GM23248 (cell line): ENCODE measurements around the gene C14orf132. TPM values are rescaled to one million over a fixed set of nuclear protein-coding genes. Genes with fewer than 3 reads are reported as not detected.

Source experiments
- DNase-seq: peaks from one replicate; pipeline ENCODE4 v3.0.0-alpha.2; 2015
- H2AFZ ChIP-seq: fragments of 200-600 bp; sonication (generic); 2 replicates; pipeline ENCODE4 v1.6.1; 2016; ENCODE audit warnings: antibody characterized with exemption
- H3F3A ChIP-seq: fragments of 200-600 bp; sonication (generic); 2 replicates; pipeline ENCODE4 v1.6.1; 2016; ENCODE audit warnings: mild to moderate bottlenecking, antibody characterized with exemption, mixed run types; ENCODE audit not compliant: insufficient read depth
- H3K27ac ChIP-seq: fragments of 200-600 bp; sonication (generic); 2 replicates; pipeline ENCODE4 v1.5.1; 2016; ENCODE audit warnings: mild to moderate bottlenecking
- H3K27me3 ChIP-seq: fragments of 200-600 bp; sonication (generic); replicated peaks from 2 replicates; pipeline ENCODE4 v1.6.1; 2016; ENCODE audit warnings: mild to moderate bottlenecking; ENCODE audit not compliant: insufficient read depth
- H3K36me3 ChIP-seq: fragments of 200-600 bp; sonication (generic); 2 replicates; pipeline ENCODE4 v1.6.1; 2016; ENCODE audit warnings: low read depth, mild to moderate bottlenecking
- H3K4me1 ChIP-seq: fragments of 200-600 bp; sonication (generic); 2 replicates; pipeline ENCODE4 v1.6.1; 2016; ENCODE audit warnings: mild to moderate bottlenecking; ENCODE audit not compliant: insufficient read depth
- H3K4me2 ChIP-seq: fragments of 200-600 bp; sonication (generic); one replicate; pipeline ENCODE4 v1.6.1; 2016; ENCODE audit warnings: mild to moderate bottlenecking; ENCODE audit not compliant: unreplicated experiment
- H3K4me3 ChIP-seq: fragments of 200-600 bp; sonication (generic); 2 replicates; pipeline ENCODE4 v1.5.1; 2016; ENCODE audit warnings: mild to moderate bottlenecking
- H3K79me2 ChIP-seq: fragments of 200-600 bp; sonication (generic); 2 replicates; pipeline ENCODE4 v1.6.1; 2016; ENCODE audit warnings: mild to moderate bottlenecking; ENCODE audit not compliant: insufficient read depth
- H3K9ac ChIP-seq: fragments of 200-600 bp; sonication (generic); 2 replicates; pipeline ENCODE4 v1.6.1; 2016; ENCODE audit warnings: mild to moderate bottlenecking
- H3K9me2 ChIP-seq: fragments of 200-600 bp; sonication (generic); 2 replicates; pipeline ENCODE4 v1.6.1; 2016; ENCODE audit warnings: mixed run types, mild to moderate bottlenecking, moderate library complexity; ENCODE audit not compliant: insufficient read depth
- H3K9me3 ChIP-seq: fragments of 200-600 bp; sonication (generic); one replicate; pipeline ENCODE4 v1.6.1; 2017; ENCODE audit warnings: low read depth
- H4K20me1 ChIP-seq: fragments of 200-600 bp; sonication (generic); 2 replicates; pipeline ENCODE4 v1.6.0; 2016; ENCODE audit not compliant: insufficient read depth
- EZH2 ChIP-seq: fragments of 200-600 bp; sonication (generic); IDR thresholded peaks from 2 replicates; pipeline ENCODE4 v1.6.1; 2018; ENCODE audit warnings: antibody characterized with exemption, mild to moderate bottlenecking; ENCODE audit not compliant: insufficient read depth, poor library complexity, severe bottlenecking
- EZH2phosphoT487 ChIP-seq: fragments of 200-600 bp; sonication (generic); IDR thresholded peaks from 2 replicates; pipeline ENCODE4 v1.6.1; 2018; ENCODE audit warnings: antibody characterized with exemption, moderate library complexity, mild to moderate bottlenecking, low read depth; ENCODE audit not compliant: insufficient read depth
- WGBS, 2 experiments: methylation state at CpG; one replicate each; pipeline ENCODE4 v1.1.6; 2015 to 2017; ENCODE audit warnings: low lambda C conversion rate in 2 of 2, low coverage in 1 of 2; ENCODE audit errors: missing lambda C conversion rate in 2 of 2; 5-methylcytosine and 5-hydroxymethylcytosine counted together
- in situ Hi-C: fragments of 300-500 bp; cut with MboI; formaldehyde crosslinking; loops from 2 replicates; pipeline ENCODE4 v1.15.0; 2020
- polyA plus RNA-seq: library from polyadenylated mRNA; unstranded; fragments of >200 nt; fragmentation: Nextera tagmentation; extraction: Ambion mirVana; gene quantifications from 2 replicates; pipeline ENCODE4 v1.2.1, GENCODE V29; 2016
- total RNA-seq: library from RNA; depleted of rRNA; stranded (reverse); fragments of >200 nt; shearing (Covaris generic); gene quantifications from 2 replicates; pipeline ENCODE4 v1.2.3, GENCODE V29; 2014

The C14orf132 gene
- total and polyA plus RNA-seq, 2 experiments from 2014 or later: 18.6 to 26.2 TPM

DNA sequence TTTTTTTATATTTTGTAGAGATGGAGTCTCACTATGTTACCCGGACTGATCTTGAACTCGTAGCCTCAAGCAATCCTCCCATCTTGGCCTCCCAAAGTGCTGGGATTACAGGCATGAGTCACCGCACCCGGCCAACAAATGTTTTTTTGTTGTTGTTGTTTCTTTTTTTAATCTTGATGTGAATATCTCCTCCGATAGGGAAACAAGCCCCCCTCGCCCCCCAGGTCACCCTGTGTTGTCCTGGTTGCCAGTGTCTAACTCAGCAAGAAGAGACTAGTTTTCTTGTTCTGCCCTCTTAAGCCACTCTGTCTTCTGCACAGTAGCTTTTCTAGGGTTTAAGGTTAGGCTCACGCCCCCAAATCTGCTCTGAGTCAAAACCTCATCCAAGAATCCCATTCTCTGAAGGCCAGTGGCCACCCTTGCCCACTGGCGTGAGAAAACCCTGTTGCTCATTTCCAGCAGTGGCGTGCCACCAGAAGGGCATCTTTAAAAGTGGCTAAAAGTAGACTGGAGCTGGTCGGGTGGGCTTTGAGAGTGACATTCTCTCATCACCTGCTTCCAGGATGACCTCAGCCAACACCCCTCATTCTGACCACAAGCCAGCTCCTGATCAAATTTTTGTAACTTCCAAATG, 42.7 kb downstream of the C14orf132 start:
- peaks cover 15% of the 10 kb centered on the region for H3K4me1 ChIP-seq
- no peak overlapping the region for H3K27ac ChIP-seq
- peaks cover 11% of the 10 kb centered on the region; the same call in 1 of the 2 replicates for H3F3A ChIP-seq
- 93% methylated on average over 10 of the region's 10 CpGs for WGBS, 2 experiments
- H3K9me2 ChIP-seq: no peaks in the 10 kb centered on the region
- no peak overlapping the region for H3K9ac ChIP-seq
- TF ChIP-seq EZH2phosphoT487 (no peak), EZH2 (no peak)
- no peaks in the 10 kb centered on the region for H3K9me3 ChIP-seq
- no peak for DNase-seq
- no peak overlapping the region for H3K4me3 ChIP-seq
- H4K20me1 ChIP-seq: no peaks in the 10 kb centered on the region
- H3K79me2 ChIP-seq: peaks cover 60% of the 10 kb centered on the region
- no peak overlapping the region for H2AFZ ChIP-seq
- in situ Hi-C loops: no loop called here
- H3K36me3 ChIP-seq: no peaks in the 10 kb centered on the region
- no peaks in the 10 kb centered on the region for H3K27me3 ChIP-seq
- H3K4me2 ChIP-seq: no peak overlapping the region

DNA sequence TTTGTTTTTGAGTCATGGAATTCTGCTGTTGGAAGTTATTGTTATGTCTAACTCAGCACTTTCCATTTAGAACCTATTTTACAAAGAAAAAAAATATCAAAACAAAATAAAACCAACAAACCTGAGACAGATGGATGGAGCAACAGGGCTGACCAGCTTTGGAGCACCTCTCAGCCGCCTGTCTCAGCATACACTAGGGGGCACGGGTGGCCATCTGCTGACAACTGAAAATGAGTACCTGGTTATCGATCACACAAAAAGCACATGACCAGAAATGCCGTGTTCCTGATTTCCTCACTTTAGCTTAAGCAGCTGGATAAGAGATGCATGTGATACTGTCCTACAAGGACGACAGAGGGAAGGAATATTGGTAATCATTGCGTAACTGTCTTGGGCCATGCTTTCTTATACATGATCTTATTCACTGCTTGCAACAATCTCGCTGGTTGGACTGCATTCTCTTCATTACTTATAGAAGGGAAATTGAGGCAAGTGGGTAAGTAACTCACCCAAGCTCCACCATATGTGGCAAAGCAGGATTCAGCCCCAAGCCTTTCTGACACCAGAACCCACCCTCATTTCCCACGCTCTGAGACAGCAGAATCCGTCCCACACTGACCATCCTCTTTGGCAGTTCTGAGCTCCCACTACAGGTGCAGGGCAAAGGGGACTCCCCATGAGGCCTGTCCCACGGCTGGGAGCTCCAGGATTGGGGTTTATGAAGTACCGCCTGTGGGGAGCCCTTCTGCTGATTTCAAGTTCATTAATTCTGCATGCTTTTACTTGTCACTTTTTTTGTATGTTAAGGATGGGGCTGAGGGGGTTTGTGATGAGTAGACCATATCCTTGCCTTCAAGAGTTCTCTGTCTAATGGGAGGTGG, 43.5 kb downstream of the C14orf132 start:
- Histone ChIP-seq H3K4me2 (no peak overlapping the region), H3K79me2 (peaks cover 53% of the 10 kb centered on the region), H3K9me2 (no peaks in the 10 kb centered on the region), H3K27me3 (no peaks in the 10 kb centered on the region), H2AFZ (no peak overlapping the region), H4K20me1 (no peaks in the 10 kb centered on the region), H3K4me1 (peaks cover 18% of the 10 kb centered on the region), H3F3A (peaks cover 11% of the 10 kb centered on the region; the same call in 1 of the 2 replicates), H3K27ac (no peak overlapping the region), H3K4me3 (no peak overlapping the region), H3K9ac (no peak overlapping the region), H3K9me3 (no peaks in the 10 kb centered on the region), H3K36me3 (no peaks in the 10 kb centered on the region)
- DNase-seq: no peak
- in situ Hi-C loops: no loop called here
- 87 to 88% methylated on average over 11 of the region's 11 CpGs for WGBS, 2 experiments
- TF ChIP-seq EZH2 (no peak), EZH2phosphoT487 (no peak)

DNA sequence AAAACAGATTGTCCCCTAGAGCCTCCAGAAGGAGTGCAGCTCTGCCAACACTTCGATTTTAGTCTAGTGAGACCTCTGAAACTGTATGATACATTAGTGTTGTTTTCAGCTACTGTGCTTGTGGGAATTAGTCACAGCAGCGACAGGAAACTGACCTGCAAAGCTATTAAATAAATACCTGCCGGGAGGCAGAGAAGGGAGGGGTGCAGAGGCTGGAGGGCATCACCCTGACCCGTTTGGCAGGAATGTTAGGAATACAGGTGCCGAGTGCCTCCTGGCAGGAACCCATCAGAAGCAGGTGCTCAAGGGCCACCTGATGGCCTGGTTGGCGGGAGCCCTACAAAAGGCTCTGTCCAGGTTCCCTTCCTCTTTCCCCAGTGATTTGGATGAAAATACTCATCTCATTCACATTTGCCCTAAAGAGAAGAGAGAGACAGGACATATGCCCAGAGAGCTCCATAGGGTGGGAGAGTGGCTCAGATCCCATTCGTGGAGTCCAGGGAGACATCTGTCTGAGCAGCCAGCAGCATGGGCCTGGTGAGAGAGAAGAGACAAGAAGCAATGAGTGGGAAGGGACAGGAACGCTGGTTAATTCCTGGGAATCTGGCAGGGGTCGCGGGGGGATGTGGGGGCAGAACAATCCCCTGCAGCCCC, 44.6 kb downstream of the C14orf132 start:
- Histone ChIP-seq H3K36me3 (no peaks in the 10 kb centered on the region), H3K4me2 (no peak overlapping the region), H4K20me1 (no peaks in the 10 kb centered on the region), H3K79me2 (peaks cover 46% of the 10 kb centered on the region), H3K27ac (no peak overlapping the region), H3K4me1 (peaks cover 18% of the 10 kb centered on the region), H3K9me2 (no peaks in the 10 kb centered on the region), H3F3A (peaks cover 11% of the 10 kb centered on the region; the same call in 1 of the 2 replicates), H3K27me3 (no peaks in the 10 kb centered on the region), H3K4me3 (no peak overlapping the region), H3K9me3 (no peaks in the 10 kb centered on the region), H2AFZ (no peak overlapping the region), H3K9ac (no peak overlapping the region)
- in situ Hi-C loops: no loop called here
- 91 to 94% methylated on average over 9 to 10 of the region's 10 CpGs for WGBS, 2 experiments
- no peak for DNase-seq
- no peak for TF ChIP-seq EZH2

DNA sequence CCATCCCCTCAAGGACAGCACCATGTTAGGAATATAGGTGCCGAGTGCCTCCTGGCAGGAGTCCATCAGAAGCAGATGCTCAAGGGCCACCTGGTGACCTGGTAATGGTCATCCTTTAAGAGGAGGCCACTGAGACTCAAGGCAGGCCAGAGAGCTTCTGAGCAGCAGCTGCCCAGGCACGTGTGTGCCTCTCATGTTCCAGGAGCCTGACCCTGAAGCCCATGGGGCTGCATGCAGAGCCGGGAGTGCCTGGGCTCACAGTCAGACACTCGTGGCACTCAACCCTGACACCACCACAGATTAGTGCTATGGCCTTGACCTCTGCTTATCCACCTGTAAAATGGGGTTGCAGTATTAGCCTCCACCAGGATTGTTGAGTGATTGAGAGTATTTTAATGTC, 45.6 kb downstream of the C14orf132 start:
- Histone ChIP-seq H3K9me3 (no peaks in the 10 kb centered on the region), H3K4me3 (no peak overlapping the region), H2AFZ (no peak overlapping the region), H4K20me1 (no peaks in the 10 kb centered on the region), H3K79me2 (peaks cover 36% of the 10 kb centered on the region), H3F3A (peaks cover 11% of the 10 kb centered on the region; the same call in 1 of the 2 replicates), H3K36me3 (no peaks in the 10 kb centered on the region), H3K27ac (no peak overlapping the region), H3K9me2 (no peaks in the 10 kb centered on the region), H3K4me2 (no peak overlapping the region), H3K4me1 (peaks cover 18% of the 10 kb centered on the region), H3K27me3 (no peaks in the 10 kb centered on the region), H3K9ac (no peak overlapping the region)
- TF ChIP-seq EZH2 (no peak), EZH2phosphoT487 (no peak)
- in situ Hi-C loops: no loop called here
- no peak for DNase-seq
- 79 to 85% methylated on average over 4 of the region's 4 CpGs for WGBS, 2 experiments
